MM.1S (cell line): ENCODE measurements around the gene BCAP31.
"Not testable (repeated sequence)": the region's sequence is repeated elsewhere in the genome, so short reads cannot be mapped to it uniquely, and the experiment has no call there.

ENCODE experiments used
- DNase-seq: peaks from one replicate; pipeline ENCODE4 v3.0.0-alpha.2; 2015
- H2AFZ ChIP-seq: fragments of 300-600 bp; sonication (generic); 2 replicates; pipeline ENCODE4 v1.6.0; 2016; ENCODE audit warnings: antibody characterized with exemption, low read length
- H3F3A ChIP-seq: fragments of 300-600 bp; sonication (generic); 2 replicates; pipeline ENCODE4 v1.6.1; 2016; ENCODE audit warnings: mild to moderate bottlenecking, antibody characterized with exemption, low read length, moderate library complexity, mixed read lengths; ENCODE audit not compliant: insufficient read depth
- H3K27ac ChIP-seq: fragments of 300-600 bp; sonication (generic); 2 replicates; pipeline ENCODE4 v1.5.1; 2016; ENCODE audit warnings: mild to moderate bottlenecking, low read length
- H3K27me3 ChIP-seq: fragments of 300-600 bp; sonication (generic); replicated peaks from 2 replicates; pipeline ENCODE4 v1.6.0; 2016; ENCODE audit warnings: low read length; ENCODE audit not compliant: insufficient read depth
- H3K36me3 ChIP-seq: fragments of 300-600 bp; sonication (generic); replicated peaks from 2 replicates; pipeline ENCODE4 v1.6.1; 2016; ENCODE audit warnings: mild to moderate bottlenecking, low read length, mixed read lengths; ENCODE audit not compliant: insufficient read depth
- H3K4me1 ChIP-seq: fragments of 300-600 bp; sonication (generic); 2 replicates; pipeline ENCODE4 v1.6.1; 2016; ENCODE audit warnings: low read length, mixed read lengths
- H3K4me2 ChIP-seq: fragments of 300-600 bp; sonication (generic); 2 replicates; pipeline ENCODE4 v1.6.0; 2016; ENCODE audit warnings: low read depth, low read length
- H3K4me3 ChIP-seq: fragments of 300-600 bp; sonication (generic); 2 replicates; pipeline ENCODE4 v1.5.1; 2016; ENCODE audit warnings: low read length, mixed read lengths
- H3K79me2 ChIP-seq: fragments of 300-600 bp; sonication (generic); 2 replicates; pipeline ENCODE4 v1.6.1; 2016; ENCODE audit warnings: mixed run types, low read length, mixed read lengths
- H3K9ac ChIP-seq: fragments of 300-600 bp; sonication (generic); 2 replicates; pipeline ENCODE4 v1.6.1; 2016; ENCODE audit warnings: low read length, mixed read lengths
- H3K9me2 ChIP-seq: fragments of 300-600 bp; sonication (generic); replicated peaks from 2 replicates; pipeline ENCODE4 v1.6.1; 2016; ENCODE audit warnings: mild to moderate bottlenecking, low read length, mixed read lengths; ENCODE audit not compliant: insufficient read depth
- H3K9me3 ChIP-seq: fragments of 300-600 bp; sonication (generic); replicated peaks from 2 replicates; pipeline ENCODE4 v1.6.1; 2016; ENCODE audit warnings: mild to moderate bottlenecking, low read length, mixed read lengths; ENCODE audit not compliant: insufficient read depth
- H4K20me1 ChIP-seq: fragments of 300-600 bp; sonication (generic); 2 replicates; pipeline ENCODE4 v1.6.1; 2016; ENCODE audit warnings: mild to moderate bottlenecking, low read length, moderate library complexity, mixed read lengths; ENCODE audit not compliant: insufficient read depth
- EZH2 ChIP-seq: fragments of 300-600 bp; sonication (generic); optimal IDR thresholded peaks from 2 replicates; pipeline ENCODE3; 2017; ENCODE audit warnings: low read depth, mild to moderate bottlenecking, antibody characterized with exemption, low read length, mixed read lengths
- EZH2phosphoT487 ChIP-seq: fragments of 300-600 bp; sonication (generic); IDR thresholded peaks from 2 replicates; pipeline ENCODE4 v1.6.1; 2018; ENCODE audit warnings: antibody characterized with exemption, low read length
- TF ChIP-seq, protein P1 (sequence below): fragments of 300-600 bp; sonication (generic); IDR thresholded peaks from 2 replicates; pipeline ENCODE4 v1.5.1; 2016; ENCODE audit warnings: antibody characterized with exemption, low read length, mixed read lengths

The BCAP31 gene

DNA sequence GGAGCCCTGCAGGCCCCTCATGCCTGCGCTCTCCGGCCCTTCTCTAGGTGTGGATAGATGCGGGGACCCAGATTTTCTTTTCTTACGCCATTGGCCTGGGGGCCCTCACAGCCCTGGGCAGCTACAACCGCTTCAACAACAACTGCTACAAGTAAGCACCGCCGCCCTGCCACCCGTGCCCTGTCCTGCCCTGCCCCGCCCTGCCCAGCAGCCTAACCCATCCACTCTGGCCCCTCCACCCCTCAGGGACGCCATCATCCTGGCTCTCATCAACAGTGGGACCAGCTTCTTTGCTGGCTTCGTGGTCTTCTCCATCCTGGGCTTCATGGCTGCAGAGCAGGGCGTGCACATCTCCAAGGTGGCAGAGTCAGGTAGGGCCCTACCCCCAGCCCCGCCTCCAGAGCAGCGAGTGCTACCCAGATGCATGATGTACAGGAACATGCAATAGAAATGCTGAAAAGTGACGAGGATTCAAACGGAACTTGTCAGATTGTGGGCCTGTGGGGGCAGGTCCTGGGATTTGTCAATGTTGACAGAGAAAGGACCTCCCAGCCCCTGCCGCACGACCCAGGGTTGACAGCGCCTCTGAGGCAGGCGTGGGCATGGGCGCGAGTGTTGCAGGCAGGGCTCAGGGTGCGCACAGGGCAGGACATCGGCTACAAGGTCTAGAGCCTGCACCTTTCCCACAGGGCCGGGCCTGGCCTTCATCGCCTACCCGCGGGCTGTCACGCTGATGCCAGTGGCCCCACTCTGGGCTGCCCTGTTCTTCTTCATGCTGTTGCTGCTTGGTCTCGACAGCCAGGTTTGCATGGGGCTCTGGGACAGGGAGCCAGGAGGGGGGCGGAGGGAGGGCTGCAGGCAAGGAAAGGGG is 30.7 kb downstream of the BCAP31 start:
- H3K9me3 ChIP-seq: no peaks in the 10 kb centered on the region
- H3K27me3 ChIP-seq: no peaks in the 10 kb centered on the region
- no peaks in the 10 kb centered on the region for H3F3A ChIP-seq
- no peaks in the 10 kb centered on the region for H3K79me2 ChIP-seq
- H3K4me3 ChIP-seq: no peak overlapping the region
- H3K9ac ChIP-seq: no peak overlapping the region
- H4K20me1 ChIP-seq: no peaks in the 10 kb centered on the region
- no peak overlapping the region for H3K27ac ChIP-seq
- H2AFZ ChIP-seq: no peak overlapping the region
- H3K4me1 ChIP-seq: no peaks in the 10 kb centered on the region
- no peak for TF ChIP-seq EZH2phosphoT487
- TF ChIP-seq EZH2: no peak
- TF ChIP-seq, protein P1, sequence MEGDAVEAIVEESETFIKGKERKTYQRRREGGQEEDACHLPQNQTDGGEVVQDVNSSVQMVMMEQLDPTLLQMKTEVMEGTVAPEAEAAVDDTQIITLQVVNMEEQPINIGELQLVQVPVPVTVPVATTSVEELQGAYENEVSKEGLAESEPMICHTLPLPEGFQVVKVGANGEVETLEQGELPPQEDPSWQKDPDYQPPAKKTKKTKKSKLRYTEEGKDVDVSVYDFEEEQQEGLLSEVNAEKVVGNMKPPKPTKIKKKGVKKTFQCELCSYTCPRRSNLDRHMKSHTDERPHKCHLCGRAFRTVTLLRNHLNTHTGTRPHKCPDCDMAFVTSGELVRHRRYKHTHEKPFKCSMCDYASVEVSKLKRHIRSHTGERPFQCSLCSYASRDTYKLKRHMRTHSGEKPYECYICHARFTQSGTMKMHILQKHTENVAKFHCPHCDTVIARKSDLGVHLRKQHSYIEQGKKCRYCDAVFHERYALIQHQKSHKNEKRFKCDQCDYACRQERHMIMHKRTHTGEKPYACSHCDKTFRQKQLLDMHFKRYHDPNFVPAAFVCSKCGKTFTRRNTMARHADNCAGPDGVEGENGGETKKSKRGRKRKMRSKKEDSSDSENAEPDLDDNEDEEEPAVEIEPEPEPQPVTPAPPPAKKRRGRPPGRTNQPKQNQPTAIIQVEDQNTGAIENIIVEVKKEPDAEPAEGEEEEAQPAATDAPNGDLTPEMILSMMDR: no peak
- DNase-seq: no peak
- no peaks in the 10 kb centered on the region for H3K9me2 ChIP-seq
- H3K36me3 ChIP-seq: no peaks in the 10 kb centered on the region
- H3K4me2 ChIP-seq: no peak overlapping the region

DNA sequence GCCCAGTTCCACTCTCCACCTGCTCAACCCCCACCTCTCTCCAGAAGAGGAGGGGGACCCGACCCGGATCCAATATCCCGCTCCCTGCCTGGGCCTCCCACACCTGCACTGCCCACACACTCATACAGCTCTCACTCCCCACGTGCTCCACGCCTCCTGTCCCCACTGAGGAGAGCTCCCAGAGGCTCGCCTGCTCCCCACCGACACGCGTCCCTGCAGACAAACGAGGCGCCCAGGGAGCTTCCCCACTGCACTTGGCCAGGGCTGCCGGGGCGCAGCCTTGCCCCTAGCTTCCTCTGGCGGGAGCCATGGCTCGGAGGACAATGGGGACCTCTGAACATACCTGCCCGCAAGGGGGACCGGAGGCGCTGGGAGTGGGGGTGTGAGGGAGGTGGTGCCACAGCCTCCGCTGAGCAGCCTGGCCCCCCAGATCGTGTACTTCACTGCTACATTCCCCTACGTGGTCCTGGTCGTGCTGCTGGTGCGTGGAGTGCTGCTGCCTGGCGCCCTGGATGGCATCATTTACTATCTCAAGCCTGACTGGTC is 31.5 kb downstream of the BCAP31 start:
- H3K9ac ChIP-seq: no peak overlapping the region
- no peaks in the 10 kb centered on the region for H3K27me3 ChIP-seq
- no peak overlapping the region for H3K4me3 ChIP-seq
- H4K20me1 ChIP-seq: no peaks in the 10 kb centered on the region
- no peaks in the 10 kb centered on the region for H3K9me2 ChIP-seq
- H3K4me2 ChIP-seq: no peak overlapping the region
- H3K79me2 ChIP-seq: no peaks in the 10 kb centered on the region
- no peak overlapping the region for H3K27ac ChIP-seq
- H3K36me3 ChIP-seq: no peaks in the 10 kb centered on the region
- no peaks in the 10 kb centered on the region for H3F3A ChIP-seq
- TF ChIP-seq EZH2 (no peak), EZH2phosphoT487 (no peak)
- TF ChIP-seq, protein P1: no peak
- H3K4me1 ChIP-seq: no peaks in the 10 kb centered on the region
- no peaks in the 10 kb centered on the region for H3K9me3 ChIP-seq
- DNase-seq: no peak
- no peak overlapping the region for H2AFZ ChIP-seq

DNA sequence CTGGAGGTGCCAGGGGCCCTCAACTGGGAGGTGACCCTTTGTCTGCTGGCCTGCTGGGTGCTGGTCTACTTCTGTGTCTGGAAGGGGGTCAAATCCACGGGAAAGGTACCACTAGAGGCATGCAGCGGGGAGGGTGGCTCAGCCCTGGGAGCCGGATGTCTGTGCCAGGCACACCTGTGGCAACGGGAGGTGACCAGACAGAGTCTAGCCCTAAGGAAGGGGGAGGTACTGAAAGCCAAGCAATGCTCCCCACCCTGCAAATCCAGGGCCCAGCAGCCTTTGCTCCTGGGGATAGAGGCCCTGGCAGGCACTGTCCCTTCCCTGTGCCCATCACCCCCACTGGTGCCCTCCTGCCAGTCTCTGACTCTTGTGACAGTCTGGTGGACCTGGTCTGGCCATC is 32.2 kb downstream of the BCAP31 start:
- Histone ChIP-seq H3K9ac (no peak overlapping the region), H3K27me3 (no peaks in the 10 kb centered on the region), H3K79me2 (no peaks in the 10 kb centered on the region), H4K20me1 (no peaks in the 10 kb centered on the region), H2AFZ (no peak overlapping the region), H3K9me2 (no peaks in the 10 kb centered on the region), H3F3A (no peaks in the 10 kb centered on the region), H3K4me1 (no peaks in the 10 kb centered on the region), H3K9me3 (no peaks in the 10 kb centered on the region), H3K36me3 (no peaks in the 10 kb centered on the region), H3K4me3 (no peak overlapping the region), H3K27ac (no peak overlapping the region), H3K4me2 (no peak overlapping the region)
- no peak for DNase-seq
- no peak for TF ChIP-seq EZH2
- TF ChIP-seq, protein P1: no peak
- no peak for TF ChIP-seq EZH2phosphoT487

DNA sequence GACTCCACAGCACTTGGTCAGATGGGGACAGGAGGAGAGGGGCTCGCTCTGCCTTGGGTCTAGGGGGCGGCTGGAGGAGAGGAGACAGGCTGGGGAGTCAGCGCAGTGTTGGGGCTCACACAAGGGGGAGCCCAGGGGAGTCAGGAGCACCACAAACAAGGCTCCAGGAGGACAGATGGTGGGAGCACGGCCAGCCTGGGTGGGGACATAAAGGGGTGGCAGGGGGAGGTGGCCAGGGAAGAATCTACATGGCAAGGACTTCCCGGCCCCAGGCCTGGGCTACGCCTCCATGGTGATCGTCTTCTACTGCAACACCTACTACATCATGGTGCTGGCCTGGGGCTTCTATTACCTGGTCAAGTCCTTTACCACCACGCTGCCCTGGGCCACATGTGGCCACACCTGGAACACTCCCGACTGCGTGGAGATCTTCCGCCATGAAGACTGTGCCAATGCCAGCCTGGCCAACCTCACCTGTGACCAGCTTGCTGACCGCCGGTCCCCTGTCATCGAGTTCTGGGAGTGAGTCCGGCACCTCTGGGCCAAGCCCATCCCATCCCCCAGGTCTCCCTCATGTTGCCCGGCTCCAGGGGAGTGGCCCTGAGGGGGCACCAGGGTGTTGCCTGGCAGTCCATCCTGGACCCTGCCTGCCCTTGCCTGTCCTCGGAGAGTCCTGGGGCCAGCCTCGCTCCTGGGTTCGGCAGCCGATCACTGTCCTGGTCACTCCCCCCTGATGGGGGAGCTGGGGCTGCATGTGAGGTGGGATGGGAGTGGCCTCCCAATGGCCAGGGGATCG is 33.0 kb downstream of the BCAP31 start:
- H4K20me1 ChIP-seq, H3K27ac ChIP-seq, H3K79me2 ChIP-seq, H3K9me2 ChIP-seq, H3K4me2 ChIP-seq, H3K4me1 ChIP-seq, DNase-seq, H3F3A ChIP-seq, H3K36me3 ChIP-seq, H3K27me3 ChIP-seq, H3K9me3 ChIP-seq, H3K4me3 ChIP-seq, H2AFZ ChIP-seq, H3K9ac ChIP-seq: not testable (repeated sequence)
